Neural cell (in vitro differentiated cells): Measurements from ENCODE around the gene ALG3.

ENCODE experiments used
- EP300 ChIP-seq: fragments of 450-650 bp; conservative IDR thresholded peaks from 2 replicates; pipeline ENCODE4 v1.6.1; 2014; ENCODE audit warnings: antibody characterized with exemption, mild to moderate bottlenecking, moderate library complexity; ENCODE audit not compliant: poor library complexity, severe bottlenecking
- EZH2 ChIP-seq: fragments of 200-600, 300-800 bp; shearing (Covaris generic), sonication (generic); IDR thresholded peaks from 2 replicates; pipeline ENCODE4 v1.6.1; 2014; ENCODE audit warnings: antibody characterized with exemption, low read length, borderline replicate concordance, mild to moderate bottlenecking; ENCODE audit not compliant: insufficient read depth, poor library complexity, severe bottlenecking
- POLR2AphosphoS5 ChIP-seq: IDR thresholded peaks from 2 replicates; pipeline ENCODE4 v1.6.1; 2012
- SMC3 ChIP-seq: fragments of 450-650 bp; conservative IDR thresholded peaks from 2 replicates; pipeline ENCODE4 v1.6.1; 2014; ENCODE audit warnings: antibody characterized with exemption, mild to moderate bottlenecking, moderate library complexity; ENCODE audit not compliant: poor library complexity
- TAF1 ChIP-seq: IDR thresholded peaks from 2 replicates; pipeline ENCODE4 v1.6.1; 2012; ENCODE audit warnings: low read depth
- TF ChIP-seq, protein P1 (sequence below): fragments of 450-650 bp; IDR thresholded peaks from 2 replicates; pipeline ENCODE4 v1.5.1; 2014; ENCODE audit warnings: antibody characterized with exemption, mild to moderate bottlenecking, moderate library complexity; ENCODE audit not compliant: poor library complexity, severe bottlenecking

DNA sequence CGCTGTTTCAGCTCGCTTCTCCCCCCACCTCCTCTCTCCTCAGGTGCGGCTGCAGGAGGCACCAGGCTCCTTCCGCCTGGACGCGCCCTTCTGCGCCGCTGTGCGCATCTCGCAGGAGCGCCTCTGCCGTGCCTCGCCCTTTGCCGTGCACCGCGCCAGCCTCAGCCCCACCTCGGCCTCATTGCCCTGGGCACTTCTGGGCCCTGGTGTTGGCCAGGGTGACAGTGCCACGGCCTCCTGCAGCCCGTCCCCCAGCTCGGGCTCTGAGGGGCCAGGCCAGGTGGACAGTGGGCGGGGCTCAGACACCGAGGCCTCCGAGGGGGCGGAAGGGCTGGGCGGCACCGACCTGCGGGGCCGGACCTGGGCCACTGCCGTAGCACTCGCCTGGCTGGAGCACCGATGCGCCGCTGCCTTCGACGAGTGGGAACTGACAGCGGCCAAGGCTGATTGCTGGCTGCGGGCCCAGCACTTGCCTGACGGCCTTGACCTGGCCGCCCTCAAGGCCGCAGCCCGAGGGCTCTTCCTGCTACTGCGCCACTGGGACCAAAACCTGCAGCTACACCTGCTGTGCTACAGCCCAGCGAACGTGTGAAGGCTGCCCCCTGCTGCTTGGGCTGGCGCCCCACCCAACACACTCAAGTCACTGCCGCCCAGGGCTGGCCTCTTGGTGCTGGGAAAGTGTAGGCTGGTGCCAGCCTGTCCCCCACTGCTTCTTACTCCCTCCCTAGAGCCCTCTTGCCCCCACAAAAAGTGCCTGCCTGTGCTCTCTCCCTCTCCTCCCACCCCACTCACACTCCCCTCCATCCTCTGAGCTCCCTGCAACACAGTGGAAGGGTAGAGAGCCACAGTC, 7.1 kb downstream of the ALG3 start:
- TF ChIP-seq, protein P1, sequence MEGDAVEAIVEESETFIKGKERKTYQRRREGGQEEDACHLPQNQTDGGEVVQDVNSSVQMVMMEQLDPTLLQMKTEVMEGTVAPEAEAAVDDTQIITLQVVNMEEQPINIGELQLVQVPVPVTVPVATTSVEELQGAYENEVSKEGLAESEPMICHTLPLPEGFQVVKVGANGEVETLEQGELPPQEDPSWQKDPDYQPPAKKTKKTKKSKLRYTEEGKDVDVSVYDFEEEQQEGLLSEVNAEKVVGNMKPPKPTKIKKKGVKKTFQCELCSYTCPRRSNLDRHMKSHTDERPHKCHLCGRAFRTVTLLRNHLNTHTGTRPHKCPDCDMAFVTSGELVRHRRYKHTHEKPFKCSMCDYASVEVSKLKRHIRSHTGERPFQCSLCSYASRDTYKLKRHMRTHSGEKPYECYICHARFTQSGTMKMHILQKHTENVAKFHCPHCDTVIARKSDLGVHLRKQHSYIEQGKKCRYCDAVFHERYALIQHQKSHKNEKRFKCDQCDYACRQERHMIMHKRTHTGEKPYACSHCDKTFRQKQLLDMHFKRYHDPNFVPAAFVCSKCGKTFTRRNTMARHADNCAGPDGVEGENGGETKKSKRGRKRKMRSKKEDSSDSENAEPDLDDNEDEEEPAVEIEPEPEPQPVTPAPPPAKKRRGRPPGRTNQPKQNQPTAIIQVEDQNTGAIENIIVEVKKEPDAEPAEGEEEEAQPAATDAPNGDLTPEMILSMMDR = peak; percentile 20
- no peak for TF ChIP-seq EZH2
- TF ChIP-seq TAF1 = no peak
- TF ChIP-seq EP300 = no peak
- no peak for TF ChIP-seq SMC3
- TF ChIP-seq POLR2AphosphoS5 = no peak
